Keratinocyte (primary cell): ENCODE measurements around the gene PHYH. TPM values are rescaled to one million over a fixed set of nuclear protein-coding genes. Genes with fewer than 3 reads are reported as not detected.
"Not testable (repeated sequence)": the region's sequence is repeated elsewhere in the genome, so short reads cannot be mapped to it uniquely, and the experiment has no call there.

Source experiments
- DNase-seq: peaks from one replicate; pipeline ENCODE4 v3.0.0-alpha.2; 2011; ENCODE audit warnings: low read depth, missing footprints, low spot score
- FAIRE-seq: peaks from 2 replicates; lab custom pipeline; 2011; peaks lifted over from hg19 to GRCh38; lab: Jason Lieb, UNC
- H2AFZ ChIP-seq: 2 replicates; pipeline ENCODE4 v1.6.0; 2012; ENCODE audit warnings: low read length, control low read depth, inconsistent platforms; ENCODE audit not compliant: control insufficient read depth
- H3K27ac ChIP-seq: 2 replicates; pipeline ENCODE4 v1.5.1; 2011; ENCODE audit warnings: low read length; ENCODE audit not compliant: control insufficient read depth, insufficient read depth
- H3K27me3 ChIP-seq: 3 replicates; pipeline ENCODE4 v1.6.0; 2011; ENCODE audit warnings: low read length; ENCODE audit not compliant: control insufficient read depth, insufficient read depth; ENCODE audit errors: extremely low read depth
- H3K36me3 ChIP-seq, 2 experiments: 2 replicates in 1 of 2; 3 replicates in 1 of 2; pipeline ENCODE4 v1.5.1; 2011; ENCODE audit warnings: low read length in 2 of 2, mild to moderate bottlenecking in 1 of 2; ENCODE audit not compliant: control insufficient read depth in 2 of 2, insufficient read depth in 2 of 2; ENCODE audit errors: extremely low read depth in 1 of 2
- H3K4me1 ChIP-seq: 3 replicates; pipeline ENCODE4 v1.5.1; 2011; ENCODE audit warnings: low read length; ENCODE audit not compliant: control insufficient read depth, insufficient read depth; ENCODE audit errors: extremely low read depth
- H3K4me2 ChIP-seq: 3 replicates; pipeline ENCODE4 v1.6.0; 2011; ENCODE audit warnings: low read depth, low read length; ENCODE audit not compliant: control insufficient read depth, insufficient read depth; ENCODE audit errors: extremely low read depth
- H3K4me3 ChIP-seq, 3 experiments: fragments of 200-600 bp in 1 of 3; sonication (generic) in 1 of 3; 2 replicates in 2 of 3; 3 replicates in 1 of 3; pipeline ENCODE4 v1.5.1; 2011 to 2016; ENCODE audit warnings: low read length in 3 of 3, mild to moderate bottlenecking in 3 of 3, control low read depth in 2 of 3, inconsistent platforms in 1 of 3, low read depth in 1 of 3, mixed read lengths in 1 of 3, mixed run types in 1 of 3, moderate library complexity in 1 of 3; ENCODE audit not compliant: control insufficient read depth in 2 of 3, insufficient read depth in 2 of 3; ENCODE audit errors: extremely low read depth in 1 of 3
- H3K79me2 ChIP-seq: 2 replicates; pipeline ENCODE4 v1.6.0; 2012; ENCODE audit warnings: low read length; ENCODE audit not compliant: control insufficient read depth, insufficient read depth
- H3K9ac ChIP-seq: 3 replicates; pipeline ENCODE4 v1.6.0; 2011; ENCODE audit warnings: low read length; ENCODE audit not compliant: control insufficient read depth, insufficient read depth; ENCODE audit errors: extremely low read depth
- H3K9me1 ChIP-seq: 3 replicates; pipeline ENCODE4 v1.6.0; 2011; ENCODE audit warnings: low read length; ENCODE audit not compliant: control insufficient read depth, insufficient read depth; ENCODE audit errors: extremely low read depth
- H3K9me3 ChIP-seq: 2 replicates; pipeline ENCODE4 v1.5.1; 2012; ENCODE audit warnings: low read depth, low read length; ENCODE audit not compliant: control insufficient read depth
- H4K20me1 ChIP-seq: 3 replicates; pipeline ENCODE4 v1.6.0; 2011; ENCODE audit warnings: low read length; ENCODE audit not compliant: control insufficient read depth, insufficient read depth; ENCODE audit errors: extremely low read depth
- EZH2 ChIP-seq: IDR thresholded peaks from one replicate; pipeline ENCODE4 v1.6.1; 2012; ENCODE audit warnings: inconsistent platforms, mild to moderate bottlenecking, low read length, moderate library complexity
- dilution Hi-C: fragments of 300-500 bp; cut with MboI; formaldehyde crosslinking; loops from one replicate; pipeline ENCODE4 v1.7.0; 2020; ENCODE audit warnings: low sequenced_read_pairs; ENCODE audit not compliant: extremely low pct_ligation_motif_present
- polyA plus RNA-seq, 5 experiments: library from polyadenylated mRNA; depleted of rRNA in 3 of 5; stranded (reverse) in 3 of 5; stranded (forward) in 1 of 5; unstranded in 1 of 5; fragments of >200 nt; gene quantifications; 1 replicate in 1 of 5; 2 replicates in 3 of 5; 3 replicates in 1 of 5; pipeline versions ENCODE4 v1.2.1 to v1.2.3, GENCODE V29; 2011 to 2012; ENCODE audit warnings: missing spikeins in 2 of 5, low read depth in 1 of 5, low replicate concordance in 1 of 5
- TF ChIP-seq, protein P1 (sequence below), 3 experiments: IDR thresholded peaks in 1 of 3; conservative IDR thresholded peaks in 1 of 3; optimal IDR thresholded peaks in 1 of 3; 2 replicates in 2 of 3; 3 replicates in 1 of 3; pipeline versions ENCODE3 to v1.5.1; 2011; ENCODE audit warnings: low read length in 3 of 3, mild to moderate bottlenecking in 3 of 3, moderate library complexity in 2 of 3, control low read depth in 1 of 3, inconsistent platforms in 1 of 3; ENCODE audit not compliant: insufficient read depth in 2 of 3; ENCODE audit errors: extremely low read depth in 1 of 3

PHYH gene
- polyA plus RNA-seq, 1 donor (not counting 4 experiments of a cell fraction or from before 2014, with no cell fraction given): 11.5 TPM

DNA sequence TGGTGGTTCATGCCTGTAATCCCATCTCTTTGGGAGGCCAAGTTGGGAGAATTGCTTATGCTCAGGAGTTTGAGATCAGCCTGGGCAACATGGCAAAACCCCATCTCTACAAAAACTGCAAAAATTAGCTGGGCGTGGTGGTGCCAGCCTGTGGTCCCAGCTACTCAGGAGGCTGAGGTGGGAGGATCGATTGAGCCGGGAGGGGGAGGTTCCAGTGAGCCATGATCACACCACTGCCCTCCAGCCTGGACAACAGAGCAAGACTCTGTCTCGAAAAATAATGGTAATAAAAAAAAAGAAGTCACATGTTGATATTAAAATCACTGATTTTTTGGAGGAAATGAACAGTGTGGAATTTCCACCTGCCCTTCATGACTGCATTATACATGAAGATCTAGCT is 15.8 kb downstream of the PHYH start:
- Histone ChIP-seq H3K79me2 (no peaks in the 10 kb centered on the region), H4K20me1 (no peaks in the 10 kb centered on the region), H2AFZ (no peak overlapping the region), H3K9me1 (no peaks in the 10 kb centered on the region), H3K36me3 (no peaks in the 10 kb centered on the region), H3K9ac (no peak overlapping the region), H3K4me1 (no peaks in the 10 kb centered on the region), H3K4me2 (no peak overlapping the region), H3K27me3 (no peaks in the 10 kb centered on the region), H3K9me3 (no peaks in the 10 kb centered on the region), H3K4me3 (no peak overlapping the region), H3K27ac (no peak overlapping the region)
- DNase-seq: no peak
- dilution Hi-C loops: no loop called here
- TF ChIP-seq, protein P1, sequence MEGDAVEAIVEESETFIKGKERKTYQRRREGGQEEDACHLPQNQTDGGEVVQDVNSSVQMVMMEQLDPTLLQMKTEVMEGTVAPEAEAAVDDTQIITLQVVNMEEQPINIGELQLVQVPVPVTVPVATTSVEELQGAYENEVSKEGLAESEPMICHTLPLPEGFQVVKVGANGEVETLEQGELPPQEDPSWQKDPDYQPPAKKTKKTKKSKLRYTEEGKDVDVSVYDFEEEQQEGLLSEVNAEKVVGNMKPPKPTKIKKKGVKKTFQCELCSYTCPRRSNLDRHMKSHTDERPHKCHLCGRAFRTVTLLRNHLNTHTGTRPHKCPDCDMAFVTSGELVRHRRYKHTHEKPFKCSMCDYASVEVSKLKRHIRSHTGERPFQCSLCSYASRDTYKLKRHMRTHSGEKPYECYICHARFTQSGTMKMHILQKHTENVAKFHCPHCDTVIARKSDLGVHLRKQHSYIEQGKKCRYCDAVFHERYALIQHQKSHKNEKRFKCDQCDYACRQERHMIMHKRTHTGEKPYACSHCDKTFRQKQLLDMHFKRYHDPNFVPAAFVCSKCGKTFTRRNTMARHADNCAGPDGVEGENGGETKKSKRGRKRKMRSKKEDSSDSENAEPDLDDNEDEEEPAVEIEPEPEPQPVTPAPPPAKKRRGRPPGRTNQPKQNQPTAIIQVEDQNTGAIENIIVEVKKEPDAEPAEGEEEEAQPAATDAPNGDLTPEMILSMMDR (optimal IDR thresholded peaks at IDR 0.05 in 1 of 3, IDR thresholded peaks at IDR 0.05 in 1 of 3, conservative IDR thresholded peaks at IDR 0.05 in 1 of 3; ENCODE audit: extremely low read depth in 1 of 3, insufficient read depth in 2 of 3, low read length in 3 of 3): no peak
- TF ChIP-seq EZH2: no peak
- no peak for FAIRE-seq

DNA sequence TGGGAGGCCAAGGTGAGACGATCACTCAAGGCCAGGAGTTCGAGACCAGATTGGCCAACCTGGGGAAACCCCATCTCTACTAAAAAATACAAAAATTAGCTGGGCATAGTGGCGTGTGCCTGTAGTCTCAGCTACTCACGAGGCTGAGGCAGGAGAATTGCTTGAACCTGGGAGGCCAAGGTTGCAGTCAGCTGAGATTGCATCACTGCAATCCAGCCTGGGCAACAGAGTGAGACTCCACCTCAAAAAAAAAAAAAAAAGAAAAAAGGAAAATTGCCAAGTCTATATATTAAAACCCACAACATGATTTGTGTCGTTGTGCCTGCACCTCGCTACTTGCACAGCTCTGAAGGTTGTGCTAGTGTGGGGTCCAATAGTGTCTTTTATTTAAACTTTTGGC is 17.5 kb downstream of the PHYH start:
- dilution Hi-C loops, FAIRE-seq, H3K9me3 ChIP-seq, H3K27me3 ChIP-seq, H3K9me1 ChIP-seq, H3K4me3 ChIP-seq, H4K20me1 ChIP-seq, H3K36me3 ChIP-seq, H3K4me2 ChIP-seq, H2AFZ ChIP-seq, H3K79me2 ChIP-seq, H3K4me1 ChIP-seq, H3K27ac ChIP-seq, DNase-seq, H3K9ac ChIP-seq: not testable (repeated sequence)

DNA sequence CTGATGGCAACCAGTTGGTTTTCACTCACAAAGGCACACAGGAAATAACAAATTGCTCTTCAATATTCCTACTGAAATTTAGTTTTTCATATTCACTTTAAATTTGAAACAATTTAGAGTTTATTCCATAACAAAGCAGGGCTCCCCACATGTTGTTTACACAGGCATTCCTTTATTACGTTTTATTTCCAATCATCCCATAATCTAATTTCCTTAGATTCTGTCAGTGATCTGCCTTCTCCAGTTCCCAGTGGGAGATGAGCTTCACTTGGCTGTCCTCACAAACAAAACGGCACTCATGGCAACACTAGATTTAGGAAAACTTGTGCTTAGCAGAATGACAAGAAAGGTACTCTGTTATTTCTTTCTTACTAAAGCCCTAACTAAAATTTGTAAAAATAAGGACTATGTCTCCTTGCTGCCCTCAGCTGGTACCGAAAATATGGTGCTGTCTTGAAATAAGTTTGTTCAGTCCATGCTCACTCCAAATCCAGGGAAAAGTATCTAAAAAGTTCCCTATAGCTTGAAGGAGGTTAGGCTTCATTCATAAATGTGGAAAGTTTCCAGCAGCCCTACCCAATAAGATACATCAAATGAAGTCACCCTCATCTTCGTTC is 23.0 kb downstream of the PHYH start:
- DNase-seq (no peak), FAIRE-seq (no peak)
- Histone ChIP-seq H3K9me1 (no peaks in the 10 kb centered on the region), H2AFZ (no peak overlapping the region), H3K4me1 (no peaks in the 10 kb centered on the region), H3K4me3 (no peak overlapping the region), H3K79me2 (no peaks in the 10 kb centered on the region), H3K27me3 (no peaks in the 10 kb centered on the region), H4K20me1 (no peaks in the 10 kb centered on the region), H3K4me2 (no peak overlapping the region), H3K9me3 (no peaks in the 10 kb centered on the region), H3K36me3 (no peaks in the 10 kb centered on the region), H3K27ac (no peak overlapping the region), H3K9ac (no peak overlapping the region)
- TF ChIP-seq, protein P1 (optimal IDR thresholded peaks at IDR 0.05 in 1 of 3, IDR thresholded peaks at IDR 0.05 in 1 of 3, conservative IDR thresholded peaks at IDR 0.05 in 1 of 3; ENCODE audit: extremely low read depth in 1 of 3, insufficient read depth in 2 of 3, low read length in 3 of 3): no peak
- TF ChIP-seq EZH2: no peak
- dilution Hi-C loops: no loop called here

DNA sequence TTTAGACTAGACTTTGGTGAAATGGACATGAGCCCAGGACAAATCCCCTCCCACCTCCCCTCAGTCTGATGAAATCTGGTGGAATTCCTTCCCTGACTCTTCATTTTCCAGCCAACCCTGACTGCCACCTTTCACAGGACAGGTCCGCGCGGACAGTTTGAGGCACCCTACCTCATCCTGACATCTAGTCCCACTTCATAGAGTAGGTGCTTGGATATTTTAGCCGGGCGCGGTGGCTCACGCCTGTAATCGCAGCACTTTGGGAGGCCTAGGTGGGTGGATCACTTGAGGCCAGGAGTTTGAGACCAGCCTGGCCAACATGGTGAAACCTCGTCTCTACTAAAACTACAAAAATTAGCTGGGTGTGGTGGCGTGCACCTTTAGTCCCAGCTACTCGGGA is 23.7 kb downstream of the PHYH start:
- H3K79me2 ChIP-seq, H3K4me2 ChIP-seq, H3K9me1 ChIP-seq, DNase-seq, H3K4me1 ChIP-seq, FAIRE-seq, H2AFZ ChIP-seq, H3K9me3 ChIP-seq, dilution Hi-C loops, H3K36me3 ChIP-seq, H3K4me3 ChIP-seq, H3K27me3 ChIP-seq, H3K27ac ChIP-seq, H4K20me1 ChIP-seq, H3K9ac ChIP-seq: not testable (repeated sequence)
